GM12891 (cell line): ENCODE measurements around the gene SPRN.

Experiments used
- PAX5 ChIP-seq: IDR thresholded peaks from 2 replicates; pipeline ENCODE4 v1.6.1; 2011; ENCODE audit warnings: low read length, moderate library complexity, mild to moderate bottlenecking; ENCODE audit not compliant: insufficient read depth, severe bottlenecking
- POLR2A ChIP-seq: IDR thresholded peaks from 2 replicates; pipeline ENCODE4 v1.6.1; 2011; ENCODE audit warnings: low read depth, low read length, control low read depth
- POLR2AphosphoS5 ChIP-seq: IDR thresholded peaks from 2 replicates; pipeline ENCODE4 v1.6.1; 2011; ENCODE audit warnings: low read depth, low read length, control low read depth
- POU2F2 ChIP-seq: IDR thresholded peaks from 2 replicates; pipeline ENCODE4 v1.6.1; 2011; ENCODE audit warnings: low read depth, mild to moderate bottlenecking, control low read depth, low read length, moderate library complexity
- SPI1 ChIP-seq: IDR thresholded peaks from 2 replicates; pipeline ENCODE4 v1.6.1; 2011; ENCODE audit warnings: low read depth, low read length, control low read depth
- TAF1 ChIP-seq: IDR thresholded peaks from 2 replicates; pipeline ENCODE4 v1.6.1; 2011; ENCODE audit warnings: low read depth, low read length, control low read depth

- TF ChIP-seq POLR2A (no peak), TAF1 (no peak), POLR2AphosphoS5 (no peak), SPI1 (no peak), PAX5 (no peak), POU2F2 (no peak)
Observed at GRCh38 chr10:133461027-133461426, 36.6 kb upstream of the SPRN start.
